ENCODE measurements around the gene AGAP1. TPM values are rescaled to one million over a fixed set of nuclear protein-coding genes. Genes with fewer than 3 reads are reported as not detected.

Gene AGAP1
- total RNA-seq, 1 donor from 2014 or later, result 39.4 TPM

- Mint-ChIP-seq H3K27ac (ENCODE audit: unreplicated experiment) (peak overlapping the region; percentile 38), H3K36me3 (ENCODE audit: low read depth, unreplicated experiment) (peaks cover 6% of the 10 kb centered on the region), H3K9me3 (ENCODE audit: unreplicated experiment) (no peaks in the 10 kb centered on the region), H3K4me3 (ENCODE audit: unreplicated experiment) (no peak overlapping the region), H3K27me3 (ENCODE audit: low read depth, unreplicated experiment) (no peaks in the 10 kb centered on the region), H3K4me1 (ENCODE audit: low read depth, unreplicated experiment) (no peaks in the 10 kb centered on the region)
- Histone ChIP-seq H3K9me3 (ENCODE audit: insufficient read depth, low read depth, low read length) (no peaks in the 10 kb centered on the region), H4K20me1 (ENCODE audit: insufficient read depth, low read length) (peaks cover 53% of the 10 kb centered on the region), H3K9ac (ENCODE audit: low read length) (no peak overlapping the region), H2AFZ (ENCODE audit: low read depth, low read length) (no peak overlapping the region), H3K36me3 (ENCODE audit: insufficient read depth, low read length) (no peaks in the 10 kb centered on the region), H3K27me3 (ENCODE audit: insufficient read depth, low read length) (no peaks in the 10 kb centered on the region), H3K79me2 (ENCODE audit: insufficient read depth, low read length) (peaks cover 9% of the 10 kb centered on the region), H3K4me2 (ENCODE audit: low read length) (no peak overlapping the region), H3K4me3 (ENCODE audit: insufficient read depth, low read depth, low read length) (no peak overlapping the region), H3K27ac (ENCODE audit: low read depth, low read length) (no peak overlapping the region), H3K4me1 (ENCODE audit: insufficient read depth, low read length) (no peaks in the 10 kb centered on the region)
- TF ChIP-seq CTCF (IDR thresholded peaks at IDR 0.05; ENCODE audit: insufficient read depth, low read depth, low read length) (no peak), EZH2 (IDR thresholded peaks at IDR 0.05; ENCODE audit: insufficient read depth, low read length) (no peak)
- FAIRE-seq (no peak), DNase-seq (ENCODE audit: low read depth) (no peak)
Observed at GRCh38 chr2:235685024-235685721, 191.3 kb downstream of the AGAP1 start.

GRCh38 chr2:235688511-235689426 lies 194.9 kb downstream of the AGAP1 start:
- no peak overlapping the region for H2AFZ ChIP-seq (ENCODE audit: low read depth, low read length)
- no peaks in the 10 kb centered on the region for H3K27me3 ChIP-seq (ENCODE audit: insufficient read depth, low read length)
- Mint-ChIP-seq H3K36me3 (ENCODE audit: low read depth, unreplicated experiment) (peaks cover 7% of the 10 kb centered on the region), H3K27ac (ENCODE audit: unreplicated experiment) (no peak overlapping the region), H3K4me1 (ENCODE audit: low read depth, unreplicated experiment) (peaks cover 3% of the 10 kb centered on the region), H3K9me3 (ENCODE audit: unreplicated experiment) (no peaks in the 10 kb centered on the region), H3K27me3 (ENCODE audit: low read depth, unreplicated experiment) (no peaks in the 10 kb centered on the region), H3K4me3 (ENCODE audit: unreplicated experiment) (no peak overlapping the region)
- H4K20me1 ChIP-seq (ENCODE audit: insufficient read depth, low read length), result peaks cover 71% of the 10 kb centered on the region
- no peak for FAIRE-seq
- H3K9me3 ChIP-seq (ENCODE audit: insufficient read depth, low read depth, low read length), result no peaks in the 10 kb centered on the region
- H3K4me3 ChIP-seq (ENCODE audit: insufficient read depth, low read depth, low read length), result no peak overlapping the region
- no peaks in the 10 kb centered on the region for H3K36me3 ChIP-seq (ENCODE audit: insufficient read depth, low read length)
- H3K9ac ChIP-seq (ENCODE audit: low read length), result no peak overlapping the region
- DNase-seq (ENCODE audit: low read depth), result no peak
- no peak for TF ChIP-seq CTCF (IDR thresholded peaks at IDR 0.05; ENCODE audit: insufficient read depth, low read depth, low read length)
- H3K27ac ChIP-seq (ENCODE audit: low read depth, low read length), result no peak overlapping the region
- H3K4me1 ChIP-seq (ENCODE audit: insufficient read depth, low read length), result no peaks in the 10 kb centered on the region
- H3K4me2 ChIP-seq (ENCODE audit: low read length), result no peak overlapping the region
- H3K79me2 ChIP-seq (ENCODE audit: insufficient read depth, low read length), result peaks cover 15% of the 10 kb centered on the region
